Hepatocyte (in vitro differentiated cells): Measurements from ENCODE around the gene TLN1.

ENCODE experiments used
- CTCF ChIP-seq: fragments of 200-600 bp; sonication (generic); IDR thresholded peaks from 2 replicates; pipeline ENCODE4 v1.5.1; 2016; ENCODE audit warnings: antibody characterized with exemption, mild to moderate bottlenecking; ENCODE audit not compliant: poor library complexity
- EZH2 ChIP-seq: fragments of 200-600 bp; sonication (generic); IDR thresholded peaks from 2 replicates; pipeline ENCODE4 v1.6.1; 2016; ENCODE audit warnings: antibody characterized with exemption, mild to moderate bottlenecking, borderline replicate concordance
- EZH2phosphoT487 ChIP-seq: fragments of 200-600 bp; sonication (generic); IDR thresholded peaks from one replicate; pipeline ENCODE4 v1.6.1; 2018; ENCODE audit warnings: antibody characterized with exemption, mild to moderate bottlenecking, low read depth, moderate library complexity; ENCODE audit not compliant: unreplicated experiment, severe bottlenecking

- TF ChIP-seq EZH2: no peak
- no peak for TF ChIP-seq CTCF
- TF ChIP-seq EZH2phosphoT487: no peak
Observed at GRCh38 chr9:35748242-35748857, 16.4 kb upstream of the TLN1 start.
